AG04449 (cell line): Measurements from ENCODE around the gene LRRC28.

ENCODE experiments used
- CTCF ChIA-PET: fragments of 350-600 bp; formaldehyde crosslinking; extraction: SDS; loops from one replicate; lab custom pipeline; 2021; ENCODE audit warnings: antibody characterized with exemption; lab: Yijun Ruan, JAX
- POLR2A ChIA-PET: fragments of 400-600, 350-600 bp; formaldehyde crosslinking; extraction: SDS; loops from one replicate; lab custom pipeline; 2020; ENCODE audit warnings: antibody characterized with exemption, inconsistent platforms; lab: Yijun Ruan, JAX
- DNase-seq: peaks from one replicate; pipeline ENCODE4 v3.0.0-alpha.2; 2010; ENCODE audit warnings: low read depth, low spot score
- H3K4me3 ChIP-seq: 2 replicates; pipeline ENCODE4 v1.5.1; 2011; ENCODE audit warnings: low read depth, mild to moderate bottlenecking, control low read depth, low read length
- TF ChIP-seq, protein P1 (sequence below): IDR thresholded peaks from one replicate; pipeline ENCODE4 v1.5.1; 2011; ENCODE audit warnings: mild to moderate bottlenecking, moderate library complexity, low read length, control low read depth, inconsistent platforms; ENCODE audit not compliant: insufficient read depth; ENCODE audit errors: missing control alignments

The LRRC28 gene

DNA sequence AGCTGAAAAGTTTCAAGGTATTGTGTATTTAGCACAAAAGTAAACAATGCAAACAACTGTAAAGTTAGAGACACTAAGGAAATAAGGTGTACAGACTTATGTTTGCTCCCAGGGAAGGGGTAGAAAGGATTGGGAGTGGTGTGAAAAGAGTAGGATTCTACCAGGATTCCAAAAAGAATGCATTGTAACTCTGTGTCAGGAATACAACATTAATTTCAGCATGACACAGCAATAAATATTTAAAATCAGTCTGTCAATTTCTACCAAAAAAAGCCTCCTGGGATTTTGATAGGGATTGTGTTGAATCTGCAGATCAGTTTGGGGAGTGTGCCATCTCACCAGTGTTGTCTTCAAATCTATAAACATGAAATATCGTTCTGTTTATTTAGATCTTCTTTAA lies 73.4 kb downstream of the LRRC28 start:
- no peak for DNase-seq
- H3K4me3 ChIP-seq = no peak overlapping the region
- ChIA-PET POLR2A (interaction anchor here (0.7 to 1.2 kb wide), 3 partner anchors 19 to 382 kb away, joined by 3 read pairs; no protein-coding TSS in a partner anchor), CTCF (interaction anchor here (2.6 kb wide), 1 partner anchor 380 kb away, joined by 12 read pairs; no protein-coding TSS in a partner anchor)
- TF ChIP-seq, protein P1, sequence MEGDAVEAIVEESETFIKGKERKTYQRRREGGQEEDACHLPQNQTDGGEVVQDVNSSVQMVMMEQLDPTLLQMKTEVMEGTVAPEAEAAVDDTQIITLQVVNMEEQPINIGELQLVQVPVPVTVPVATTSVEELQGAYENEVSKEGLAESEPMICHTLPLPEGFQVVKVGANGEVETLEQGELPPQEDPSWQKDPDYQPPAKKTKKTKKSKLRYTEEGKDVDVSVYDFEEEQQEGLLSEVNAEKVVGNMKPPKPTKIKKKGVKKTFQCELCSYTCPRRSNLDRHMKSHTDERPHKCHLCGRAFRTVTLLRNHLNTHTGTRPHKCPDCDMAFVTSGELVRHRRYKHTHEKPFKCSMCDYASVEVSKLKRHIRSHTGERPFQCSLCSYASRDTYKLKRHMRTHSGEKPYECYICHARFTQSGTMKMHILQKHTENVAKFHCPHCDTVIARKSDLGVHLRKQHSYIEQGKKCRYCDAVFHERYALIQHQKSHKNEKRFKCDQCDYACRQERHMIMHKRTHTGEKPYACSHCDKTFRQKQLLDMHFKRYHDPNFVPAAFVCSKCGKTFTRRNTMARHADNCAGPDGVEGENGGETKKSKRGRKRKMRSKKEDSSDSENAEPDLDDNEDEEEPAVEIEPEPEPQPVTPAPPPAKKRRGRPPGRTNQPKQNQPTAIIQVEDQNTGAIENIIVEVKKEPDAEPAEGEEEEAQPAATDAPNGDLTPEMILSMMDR = no peak

DNA sequence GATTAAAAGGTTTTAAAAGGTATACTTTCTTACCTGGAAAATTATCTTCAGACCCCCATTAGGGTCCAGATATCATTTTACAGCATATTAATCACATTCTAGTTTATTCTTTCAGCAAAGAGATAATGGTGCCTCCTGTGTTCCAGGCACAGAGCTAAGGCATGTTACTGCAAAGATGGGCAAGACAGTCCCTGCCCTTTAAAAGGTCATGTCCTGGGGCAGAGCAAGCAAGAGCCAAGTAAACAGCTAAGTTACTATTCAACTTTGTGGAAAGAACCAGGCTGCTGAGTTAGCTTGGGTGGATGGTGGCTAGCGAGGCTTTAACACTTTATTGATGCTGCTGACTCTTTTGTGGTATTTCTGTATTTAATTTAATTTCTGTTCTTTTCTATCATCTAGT lies 75.0 kb downstream of the LRRC28 start:
- TF ChIP-seq, protein P1 = no peak
- ChIA-PET POLR2A (no interaction called here), CTCF (interaction anchor here (1.2 to 2.6 kb wide), 3 partner anchors 10 to 378 kb away, joined by 3 to 12 read pairs (median 5); no protein-coding TSS in a partner anchor)
- no peak overlapping the region for H3K4me3 ChIP-seq
- DNase-seq = no peak

DNA sequence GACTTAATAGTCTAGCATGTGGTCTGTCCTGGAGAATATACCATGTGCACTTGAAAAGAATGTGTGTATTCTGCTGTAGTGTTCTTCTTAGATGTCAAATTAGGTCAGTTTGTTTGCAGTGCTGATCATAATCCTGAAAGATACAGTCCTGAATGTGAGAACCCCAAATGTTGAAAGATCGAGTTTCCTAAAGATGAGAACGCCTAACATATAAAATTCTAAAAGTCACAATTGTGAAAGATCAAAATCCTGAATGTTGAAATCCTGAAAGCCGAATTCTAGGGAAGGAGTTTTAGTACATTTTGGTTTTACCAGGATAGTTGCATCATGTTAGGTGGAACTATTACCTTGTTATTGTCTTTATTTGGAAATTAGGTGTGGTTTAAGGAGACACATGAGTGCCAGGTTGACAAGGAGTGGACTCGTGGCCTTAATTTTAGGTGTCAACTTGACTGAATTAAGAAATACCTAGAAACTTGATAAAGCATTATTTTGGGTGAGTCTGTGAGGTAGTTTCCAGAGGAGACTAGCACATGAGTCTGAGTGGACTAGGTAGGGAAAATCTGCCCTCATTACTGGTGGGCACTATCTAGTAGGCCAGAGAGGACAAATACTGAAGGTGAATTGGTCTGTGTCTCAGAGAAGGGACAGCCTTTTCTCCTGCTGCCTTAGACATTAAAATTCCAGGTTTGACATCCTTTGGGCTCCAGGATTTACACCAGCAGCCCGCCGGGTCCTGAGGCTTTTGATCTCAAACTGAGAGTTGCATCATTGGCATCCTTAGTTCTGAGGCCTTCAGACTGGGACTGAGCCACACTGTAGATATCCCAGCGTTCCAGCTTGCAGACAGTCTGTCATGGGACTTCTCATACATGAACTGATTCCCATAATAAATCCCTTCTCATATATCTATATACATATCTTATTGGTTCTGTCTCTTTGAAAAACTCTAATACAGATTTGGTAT lies 77.1 kb downstream of the LRRC28 start:
- no peak for DNase-seq
- ChIA-PET CTCF (no interaction called here), POLR2A (no interaction called here)
- TF ChIP-seq, protein P1 = no peak
- no peak overlapping the region for H3K4me3 ChIP-seq

DNA sequence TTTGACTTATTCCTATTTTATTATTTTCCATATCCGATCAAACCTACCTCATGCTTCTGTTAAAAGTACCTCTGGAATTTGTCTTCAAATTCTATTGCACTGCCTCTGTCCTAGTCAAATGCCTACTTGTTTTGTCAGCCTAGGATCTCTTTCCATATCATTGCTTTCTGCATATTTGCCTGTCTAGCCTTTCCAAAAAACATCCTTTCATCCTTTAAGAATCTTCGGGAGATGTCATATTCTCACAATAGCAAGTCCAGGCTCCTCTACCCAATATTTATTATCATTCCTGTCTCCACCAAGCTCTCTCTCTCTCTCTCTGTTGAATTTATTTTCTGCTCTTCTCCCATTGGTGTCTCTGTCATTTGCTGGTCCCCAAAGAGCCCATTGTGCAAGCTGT lies 80.1 kb downstream of the LRRC28 start:
- CTCF ChIA-PET = interaction anchor here (1.0 kb wide), 1 partner anchor 44 kb away, joined by 3 read pairs; no protein-coding TSS in a partner anchor
- TF ChIP-seq, protein P1 = no peak
- no peak overlapping the region for H3K4me3 ChIP-seq
- POLR2A ChIA-PET = no interaction called here
- no peak for DNase-seq

DNA sequence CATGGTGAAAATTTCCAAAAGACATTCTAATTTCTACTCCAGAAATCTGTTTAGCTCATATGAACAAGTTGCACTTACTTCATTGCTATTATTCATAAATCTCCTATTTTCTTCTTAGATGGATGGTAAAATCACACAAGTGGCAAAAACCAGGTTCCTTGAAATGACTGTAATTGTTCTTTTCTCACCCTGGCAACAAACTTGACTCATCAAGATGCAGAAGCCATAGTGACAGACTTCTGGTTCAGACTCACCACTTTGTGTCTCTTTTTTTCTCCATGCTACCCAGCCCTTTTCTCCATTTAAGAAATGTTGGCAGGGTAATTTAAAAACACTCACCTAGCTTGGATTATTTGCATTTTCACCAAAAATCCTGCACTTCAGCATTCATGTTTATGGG lies 82.1 kb downstream of the LRRC28 start:
- CTCF ChIA-PET = interaction anchor here (0.7 to 2.6 kb wide), 3 partner anchors 8 to 371 kb away, joined by 3 to 11 read pairs (median 4); no protein-coding TSS in a partner anchor
- DNase-seq = no peak

More for the DNA sequence above, 82.1 kb downstream of the LRRC28 start:
- TF ChIP-seq, protein P1 = no peak
- no peak overlapping the region for H3K4me3 ChIP-seq
- POLR2A ChIA-PET = no interaction called here
